GM21723 (cell line): ENCODE data around the gene WDR53.
"Not testable (repeated sequence)": the region's sequence is repeated elsewhere in the genome, so short reads cannot be mapped to it uniquely, and the experiment has no call there.

Source experiments
- ATAC-seq: cut with Tn5 transposase; IDR thresholded peaks from one replicate; pipeline ENCODE4 v1.9.1; 2021; ENCODE audit warnings: mild to moderate bottlenecking, moderate library complexity; ENCODE audit not compliant: unreplicated experiment

Gene WDR53

GRCh38 chr3:196518966-196519717, 49.2 kb downstream of the WDR53 start:
- no peak for ATAC-seq

GRCh38 chr3:196517919-196518318, 50.4 kb downstream of the WDR53 start:
- no peak for ATAC-seq

GRCh38 chr3:196517162-196517800, 51.1 kb downstream of the WDR53 start:
- ATAC-seq, result no peak

DNA sequence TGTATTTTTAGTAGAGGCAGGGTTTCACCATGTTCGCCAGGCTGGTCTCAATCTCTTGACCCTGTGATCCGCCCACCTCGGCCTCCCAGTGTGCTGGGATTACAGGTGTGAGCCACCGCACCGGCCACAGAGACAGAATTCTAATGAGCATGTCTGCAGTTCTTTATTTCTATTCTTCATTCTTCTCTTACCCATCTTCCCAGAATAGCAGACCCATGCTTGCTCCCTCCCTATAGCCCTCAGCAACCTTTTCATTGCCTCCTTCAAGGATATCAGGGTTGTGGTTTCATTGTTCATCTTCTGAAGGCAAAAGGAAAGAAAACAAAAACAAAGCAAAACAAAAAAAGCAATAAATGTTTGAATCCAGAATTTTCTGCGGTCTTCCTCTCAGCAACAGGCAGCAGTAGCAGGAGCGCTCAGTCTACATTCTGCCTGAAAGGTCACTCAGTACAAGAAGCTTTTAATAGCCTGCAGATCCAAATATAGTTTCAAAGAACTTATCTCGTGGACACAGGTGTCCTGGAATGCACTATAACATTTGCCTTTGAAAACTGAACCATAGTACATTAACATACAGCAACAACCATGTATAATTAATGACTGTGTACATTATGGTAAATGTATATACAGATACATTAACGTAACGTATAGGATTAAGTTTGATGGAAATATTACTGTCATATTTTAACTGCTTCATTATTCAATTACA, 53.3 kb downstream of the WDR53 start, which contains the start of gene SMCO1:
Gene SMCO1, minus strand, starts transcription at position 434 of the 709 bp plus-strand sequence. Its CDS starts 137 bp downstream, at position 297.
- no peak for ATAC-seq

- no peak for ATAC-seq
Observed at GRCh38 chr3:196514350-196514716, 54.0 kb downstream of the WDR53 start.

GRCh38 chr3:196513697-196514349, 54.5 kb downstream of the WDR53 start:
- no peak for ATAC-seq

GRCh38 chr3:196511646-196512425, 56.5 kb downstream of the WDR53 start:
- ATAC-seq, result not testable (repeated sequence)

DNA sequence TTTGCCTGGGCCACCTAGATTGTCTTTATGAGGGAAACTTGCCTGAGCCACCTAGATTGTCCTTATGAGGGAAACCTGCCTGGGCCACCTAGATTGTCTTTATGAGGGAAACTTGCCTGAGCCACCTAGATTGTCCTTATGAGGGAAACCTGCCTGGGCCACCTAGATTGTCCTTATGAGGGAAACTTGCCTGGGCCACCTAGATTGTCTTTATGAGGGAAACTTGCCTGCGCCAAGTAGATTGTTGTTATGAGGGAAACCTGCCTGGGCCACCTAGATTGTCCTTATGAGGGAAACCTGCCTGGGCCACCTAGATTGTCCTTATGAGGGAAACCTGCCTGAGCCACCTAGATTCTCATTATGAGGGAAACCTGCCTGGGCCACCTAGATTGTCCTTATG, 57.2 kb downstream of the WDR53 start:
- not testable (repeated sequence) for ATAC-seq

- no peak for ATAC-seq
Observed at GRCh38 chr3:196506687-196507086, 61.7 kb downstream of the WDR53 start.

- ATAC-seq, result no peak
Observed at GRCh38 chr3:196504556-196504955, 63.8 kb downstream of the WDR53 start.
